DMS79 (cell line): ENCODE measurements around the gene C20orf204.
"Not testable (repeated sequence)": the region's sequence is repeated elsewhere in the genome, so short reads cannot be mapped to it uniquely, and the experiment has no call there.

Experiments used
- DNase-seq: peaks from one replicate; lab custom pipeline; 2025; lab: John Stamatoyannopoulos, UW

The C20orf204 gene, protein sequence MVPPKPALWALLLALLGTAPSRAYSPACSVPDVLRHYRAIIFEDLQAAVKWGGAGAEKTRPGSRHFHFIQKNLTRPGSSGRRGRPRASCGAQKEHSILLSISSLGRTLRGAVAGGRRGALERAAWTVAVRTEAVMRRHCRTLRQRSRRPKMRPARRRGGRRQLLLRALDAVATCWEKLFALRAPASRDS

GRCh38 chr20:64035933-64036345 is at the start of gene C20orf204:
TSS of gene C20orf204 (plus strand) at chr20:64036182. CDS start at chr20:64036324, 142 bp downstream.
- DNase-seq: no peak

DNA sequence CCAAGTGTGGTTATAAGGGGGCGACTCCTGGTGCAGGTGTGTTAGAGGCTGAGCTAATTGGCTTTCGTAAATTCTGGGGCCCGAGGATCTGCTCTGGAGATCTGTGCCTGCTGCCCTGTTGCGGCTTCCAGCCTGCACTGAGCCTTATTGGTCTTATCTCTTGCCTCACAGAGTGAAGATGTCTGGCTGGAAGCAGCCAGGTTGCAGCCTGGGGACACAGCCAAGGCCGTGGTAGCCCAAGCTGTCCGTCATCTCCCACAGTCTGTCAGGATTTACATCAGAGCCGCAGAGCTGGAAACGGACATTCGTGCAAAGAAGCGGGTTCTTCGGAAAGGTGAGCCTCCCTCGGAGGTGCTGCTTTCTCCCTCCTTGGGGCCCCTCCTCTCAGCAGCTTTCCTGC is 35.1 kb upstream of the C20orf204 start:
- DNase-seq: no peak

DNA sequence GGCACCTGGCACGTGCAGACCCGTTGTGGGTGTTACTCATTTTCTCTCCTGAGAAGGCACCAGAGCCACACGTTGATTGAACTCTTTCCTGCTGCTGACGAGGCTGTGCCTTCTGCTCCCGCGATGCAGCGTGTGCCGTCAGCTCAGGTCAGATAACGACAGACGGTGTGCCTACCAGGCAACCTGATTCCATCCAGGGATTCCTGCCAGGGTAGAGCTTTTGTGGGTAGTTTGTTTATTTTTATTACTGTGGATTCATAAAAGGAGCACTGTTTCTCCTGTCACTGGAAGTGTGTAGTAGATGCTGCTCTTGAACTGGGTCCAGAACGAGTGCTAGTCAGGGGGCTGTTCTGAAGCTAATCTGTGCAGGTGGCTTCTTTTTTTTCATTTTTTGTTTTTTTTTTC is 34.4 kb upstream of the C20orf204 start:
- DNase-seq: peak; percentile 88

DNA sequence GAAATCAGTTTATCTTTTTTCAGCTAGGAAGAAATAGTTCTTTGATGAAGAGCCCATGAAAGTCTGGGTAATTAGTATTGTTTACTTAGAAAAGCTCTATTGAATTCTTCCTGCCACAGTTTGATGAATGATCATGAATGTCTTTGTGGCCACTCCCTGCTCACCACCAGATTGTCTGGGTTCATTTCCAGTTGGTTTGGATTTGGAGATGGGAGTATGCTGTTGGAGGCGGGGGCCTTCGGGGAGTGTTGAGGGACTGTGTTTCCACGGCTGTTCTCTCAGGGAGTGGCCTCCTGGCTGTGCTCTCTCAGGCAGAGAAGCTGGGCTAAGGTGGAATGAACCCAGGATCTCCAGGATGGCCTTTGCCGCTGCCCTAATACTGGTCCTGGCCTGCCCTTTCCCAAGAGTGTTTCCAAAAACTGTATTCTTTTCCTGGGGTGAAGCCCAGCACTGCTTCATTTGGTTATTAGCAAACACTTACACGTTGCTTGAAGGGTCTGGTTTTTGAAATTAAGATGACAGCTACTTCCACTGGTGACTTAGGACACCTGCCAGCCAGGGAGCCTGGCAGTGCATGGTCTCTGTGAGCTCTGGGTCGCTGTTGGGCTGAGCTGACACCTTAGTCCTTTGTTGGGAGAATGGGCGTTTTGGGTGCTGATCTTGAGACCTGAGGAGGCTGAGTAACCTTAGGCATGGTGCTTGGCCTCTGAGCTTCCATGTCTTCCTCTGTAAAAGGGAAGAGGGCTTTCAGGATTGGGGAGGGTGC is 31.8 kb upstream of the C20orf204 start:
- peak; percentile 69 for DNase-seq

DNA sequence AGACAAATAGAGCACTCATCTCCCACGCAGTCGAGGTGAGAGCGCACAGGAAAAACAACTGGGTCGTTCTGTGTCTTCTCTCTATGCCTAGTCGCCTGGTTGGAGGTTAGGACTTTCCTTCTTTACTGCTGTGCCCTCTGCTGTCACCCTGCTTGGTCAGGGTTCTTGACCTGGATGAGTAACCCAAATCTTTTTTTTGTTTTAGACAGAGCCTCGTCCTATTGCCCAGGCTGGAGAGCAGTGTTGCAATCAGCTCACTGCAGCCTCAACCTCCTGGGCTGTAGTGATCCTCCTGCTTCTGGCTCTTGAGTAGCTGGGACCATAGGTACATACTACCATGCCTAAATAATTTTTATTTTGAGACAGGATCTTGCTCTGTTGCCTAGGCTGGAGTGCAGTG is 30.6 kb upstream of the C20orf204 start:
- DNase-seq: no peak

DNA sequence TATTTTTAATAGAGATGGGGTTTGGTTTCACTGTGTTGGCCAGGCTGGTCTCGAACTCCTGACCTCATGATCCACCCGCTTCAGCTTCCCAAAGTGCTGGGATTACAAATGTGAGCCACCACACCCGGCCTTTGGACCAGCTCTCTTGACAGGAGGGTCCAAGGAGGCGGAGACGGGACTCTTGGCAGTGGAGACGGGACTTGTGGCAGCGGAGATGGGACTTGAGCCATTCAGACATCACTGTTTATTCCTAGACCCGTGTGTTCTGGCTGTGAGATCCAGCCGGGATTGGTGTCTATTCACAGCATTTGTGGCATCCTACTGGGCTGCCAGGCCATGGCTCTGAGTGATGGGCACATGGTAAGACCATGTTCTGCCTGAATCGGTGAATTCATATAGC is 29.5 kb upstream of the C20orf204 start:
- DNase-seq: no peak

DNA sequence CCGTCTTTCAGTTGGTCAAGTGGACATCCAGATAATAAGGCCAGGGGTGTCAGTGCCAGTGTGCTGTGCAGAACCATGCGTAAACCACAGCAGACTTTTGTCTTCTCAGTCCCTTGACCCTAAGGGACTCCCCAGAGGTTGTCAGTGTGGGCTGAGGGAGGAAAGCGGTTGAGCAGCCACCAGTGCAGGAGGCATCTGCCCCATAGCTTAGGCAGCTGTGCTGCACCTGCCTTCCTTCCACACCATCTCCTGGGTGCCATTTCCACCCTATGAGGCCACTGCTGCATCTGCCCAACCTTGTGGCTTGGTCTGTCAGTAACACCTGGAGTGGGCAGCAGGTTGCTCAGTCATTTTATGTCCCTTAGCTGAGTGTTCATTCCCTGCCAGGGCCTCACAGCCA is 29.1 kb upstream of the C20orf204 start:
- DNase-seq: no peak

- no peak for DNase-seq
Measured at GRCh38 chr20:64009811-64010387, 26.1 kb upstream of the C20orf204 start.

DNA sequence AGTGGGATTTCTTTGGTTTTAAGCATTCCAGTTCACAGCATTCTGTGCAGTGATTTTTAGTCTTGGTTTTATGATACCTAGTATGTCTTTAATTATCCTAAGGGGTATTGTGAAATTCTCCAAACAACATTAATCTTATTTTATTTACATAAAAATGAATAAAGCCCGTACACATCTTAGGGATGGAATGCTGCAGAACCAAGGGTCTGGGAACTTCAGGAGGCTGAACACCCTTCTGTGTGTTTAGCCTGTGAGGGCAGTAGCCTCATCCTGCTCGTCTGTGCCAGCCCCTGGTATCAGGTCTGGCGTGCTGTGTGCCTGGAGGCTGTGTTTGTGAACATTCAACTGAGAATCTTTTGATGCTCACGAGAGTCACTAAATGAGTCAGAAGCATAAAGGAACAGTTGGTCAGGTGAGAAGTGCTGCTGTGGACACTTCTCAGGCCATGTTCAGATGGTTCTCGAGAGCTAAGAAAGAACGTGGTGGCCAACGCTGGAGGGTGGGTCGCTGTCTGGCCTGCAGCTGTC is 25.2 kb upstream of the C20orf204 start:
- DNase-seq: no peak

- DNase-seq: no peak
Measured at GRCh38 chr20:64011366-64011779, 24.6 kb upstream of the C20orf204 start.

- not testable (repeated sequence) for DNase-seq
Measured at GRCh38 chr20:64012385-64013154, 23.4 kb upstream of the C20orf204 start.

DNA sequence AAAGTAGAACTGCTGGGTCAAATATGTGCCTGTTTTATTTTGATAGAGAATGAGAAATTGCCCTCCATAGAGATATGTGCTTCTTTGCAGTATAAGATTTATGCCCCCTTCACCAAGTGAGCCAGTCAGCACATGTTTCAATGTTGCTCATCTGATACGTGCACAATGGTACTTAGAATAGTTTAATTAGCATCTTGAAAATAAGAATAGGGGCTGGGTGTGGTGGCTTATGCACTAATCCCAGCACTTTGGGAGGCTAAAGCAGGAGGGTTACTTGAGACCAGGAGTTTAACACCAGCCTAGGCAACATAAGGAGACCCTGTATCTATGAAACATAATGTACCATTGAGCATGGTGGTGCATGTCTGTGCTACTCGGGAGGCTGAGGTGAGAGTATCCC is 20.3 kb upstream of the C20orf204 start:
- no peak for DNase-seq

GRCh38 chr20:64021124-64021975 is 14.6 kb upstream of the C20orf204 start:
- DNase-seq: no peak

- no peak for DNase-seq
Measured at GRCh38 chr20:64022671-64023360, 13.2 kb upstream of the C20orf204 start.

- no peak for DNase-seq
Measured at GRCh38 chr20:64023361-64024140, 12.4 kb upstream of the C20orf204 start.

- DNase-seq: no peak
Measured at GRCh38 chr20:64024141-64024990, 11.6 kb upstream of the C20orf204 start.

GRCh38 chr20:64025101-64025825 is 10.7 kb upstream of the C20orf204 start:
- DNase-seq: no peak

GRCh38 chr20:64025826-64026412 is 10.1 kb upstream of the C20orf204 start:
- DNase-seq: no peak
